Iris pigment epithelial cell (primary cell): ENCODE measurements around the gene ITGA6.
A peak's percentile ranks its signal among the peaks of the same experiment; 100 is the strongest.

Experiments used
- DNase-seq: peaks from one replicate; pipeline ENCODE4 v3.0.0-alpha.2; 2011; ENCODE audit warnings: low read depth

The ITGA6 gene

GRCh38 chr2:172465417-172466334, 38.3 kb downstream of the ITGA6 start:
- peak; percentile 87 for DNase-seq

- no peak for DNase-seq
Measured at GRCh38 chr2:172467382-172467781, 40.0 kb downstream of the ITGA6 start.

- no peak for DNase-seq
Measured at GRCh38 chr2:172470958-172471922, 43.9 kb downstream of the ITGA6 start.

GRCh38 chr2:172472446-172473033, 45.2 kb downstream of the ITGA6 start:
- DNase-seq = no peak

GRCh38 chr2:172473167-172473566, 45.8 kb downstream of the ITGA6 start:
- DNase-seq = no peak

- DNase-seq = no peak
Measured at GRCh38 chr2:172478353-172478752, 51.0 kb downstream of the ITGA6 start.

GRCh38 chr2:172480301-172481218, 53.2 kb downstream of the ITGA6 start:
- peak; percentile 14 for DNase-seq

- no peak for DNase-seq
Measured at GRCh38 chr2:172481507-172482262, 54.3 kb downstream of the ITGA6 start.

GRCh38 chr2:172484253-172484652, 56.9 kb downstream of the ITGA6 start:
- peak; percentile 28 for DNase-seq

GRCh38 chr2:172484706-172485105, 57.3 kb downstream of the ITGA6 start:
- no peak for DNase-seq

- no peak for DNase-seq
Measured at GRCh38 chr2:172488556-172488955, 61.2 kb downstream of the ITGA6 start.

GRCh38 chr2:172489681-172490080, 62.3 kb downstream of the ITGA6 start:
- DNase-seq = peak; percentile 31

GRCh38 chr2:172496160-172496608, 68.8 kb downstream of the ITGA6 start:
- no peak for DNase-seq

- no peak for DNase-seq
Measured at GRCh38 chr2:172507199-172507598, 79.8 kb downstream of the ITGA6 start.

GRCh38 chr2:172510088-172510487, 82.7 kb downstream of the ITGA6 start:
- DNase-seq = no peak

GRCh38 chr2:172510548-172510947, 83.2 kb downstream of the ITGA6 start:
- no peak for DNase-seq

- no peak for DNase-seq
Measured at GRCh38 chr2:172512810-172513523, 85.6 kb downstream of the ITGA6 start.

GRCh38 chr2:172513524-172513900, 86.1 kb downstream of the ITGA6 start:
- DNase-seq = no peak

- no peak for DNase-seq
Measured at GRCh38 chr2:172513935-172514586, 86.7 kb downstream of the ITGA6 start.
